GM13977 (cell line): ENCODE measurements around the gene TMEM62.

ENCODE experiments used
- DNase-seq: peaks from one replicate; pipeline ENCODE4 v3.0.0; 2012; ENCODE audit warnings: low spot score
- CTCF ChIP-seq: IDR thresholded peaks from 2 replicates; pipeline ENCODE4 v1.5.1; 2012; ENCODE audit warnings: mild to moderate bottlenecking, control low read depth; ENCODE audit not compliant: insufficient read depth; ENCODE audit errors: extremely low read depth, missing control alignments
- in situ Hi-C: fragments of 300-500 bp; cut with MboI; formaldehyde crosslinking; loops from one replicate; pipeline ENCODE4 v1.12.0; 2022; ENCODE audit warnings: low sequenced_read_pairs, low pct_unique_long_range_greater_than_20kb, mixed read lengths, inconsistent platforms; ENCODE audit not compliant: unreplicated experiment

Gene TMEM62

DNA sequence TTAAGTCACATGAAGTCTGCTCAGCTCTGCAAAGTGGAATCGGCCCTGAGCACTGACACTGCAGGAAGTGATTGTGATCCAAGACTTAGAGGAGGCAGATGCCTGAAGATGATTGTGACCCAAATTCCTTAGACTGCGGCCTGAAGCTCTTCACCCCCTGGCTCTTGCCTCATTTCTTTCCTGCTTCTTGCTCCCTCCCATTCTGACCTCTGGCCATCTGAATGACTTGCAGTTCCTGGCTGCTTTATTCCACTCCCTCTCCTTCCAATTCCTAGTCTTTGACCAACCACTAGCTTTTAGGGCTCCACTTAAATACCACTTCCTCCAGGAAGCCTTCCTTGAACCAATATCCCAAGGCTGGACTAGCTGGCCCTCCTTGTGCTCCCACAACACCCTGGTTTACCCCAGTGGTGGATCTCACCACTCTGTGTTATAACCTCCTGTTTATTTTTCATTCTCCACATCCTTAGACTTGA lies 97.3 kb downstream of the TMEM62 start:
- TF ChIP-seq CTCF = no peak
- no peak for DNase-seq
- in situ Hi-C loops = loop anchor here (10.0 kb wide), 1 partner anchor 54 kb away; no protein-coding TSS in a partner anchor

DNA sequence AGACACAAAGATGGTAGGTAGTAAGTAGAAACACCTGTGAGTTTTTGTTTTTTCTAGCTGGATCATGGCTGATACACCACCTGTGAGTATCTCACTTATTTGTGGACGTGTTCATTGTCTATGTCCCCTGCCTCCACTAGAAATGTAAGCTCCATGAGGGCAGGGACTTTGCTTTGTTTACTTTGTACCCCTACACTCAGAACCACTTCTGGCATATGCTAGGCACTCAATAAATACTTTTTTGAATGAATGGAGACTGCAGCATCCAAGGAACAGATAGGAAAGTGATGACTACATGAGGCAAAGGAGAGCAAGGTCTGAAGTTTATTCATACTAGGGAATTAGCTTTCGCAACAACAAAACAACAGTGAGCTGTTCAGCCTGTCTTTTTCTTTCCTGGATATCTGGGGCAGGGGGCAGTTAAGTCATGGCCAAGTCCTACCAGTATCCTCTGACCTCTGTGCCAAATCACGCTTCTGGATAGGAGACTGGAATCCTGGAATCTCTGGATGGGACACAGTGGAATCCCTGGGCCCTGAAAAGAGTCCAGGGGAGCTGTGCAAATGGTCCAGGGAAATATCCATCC lies 99.0 kb downstream of the TMEM62 start:
- DNase-seq = no peak
- TF ChIP-seq CTCF = no peak
- in situ Hi-C loops = loop anchor here (10.0 kb wide), 1 partner anchor 52 kb away; no protein-coding TSS in a partner anchor
